Endometrial microvascular endothelial cells (primary cell): ENCODE measurements around the gene FAM13B. TPM values are rescaled to one million over a fixed set of nuclear protein-coding genes. Genes with fewer than 3 reads are reported as not detected.
"Not testable (repeated sequence)": the region's sequence is repeated elsewhere in the genome, so short reads cannot be mapped to it uniquely, and the experiment has no call there.

Source experiments
- in situ Hi-C: cut with HindIII; loops from 2 replicates; pipeline ENCODE4 v1.10.0; 2017; ENCODE audit warnings: low sequenced_read_pairs, low pct_unique_long_range_greater_than_20kb; ENCODE audit errors: inconsistent ontology term
- total RNA-seq: library from RNA; depleted of rRNA; stranded (reverse); fragments of >200 nt; gene quantifications from one replicate; pipeline ENCODE4 v1.2.3, GENCODE V29; 2015; ENCODE audit errors: inconsistent ontology term

Gene FAM13B
- total RNA-seq, 1 donor from 2014 or later: 6.4 TPM

- in situ Hi-C loops: no loop called here
These were observed 4.4 kb upstream of the FAM13B start for GRCh38 chr5:138037271-138037670.

GRCh38 chr5:138035605-138036537, 3.0 kb upstream of the FAM13B start:
- in situ Hi-C loops: no loop called here

- in situ Hi-C loops: no loop called here
These were observed 1.0 kb upstream of the FAM13B start for GRCh38 chr5:138033907-138034306.

- in situ Hi-C loops: no loop called here
These were observed 518 bp upstream of the FAM13B start for GRCh38 chr5:138033386-138033808.

GRCh38 chr5:138032028-138032571, 779 bp downstream of the FAM13B start:
- in situ Hi-C loops: no loop called here

GRCh38 chr5:138029944-138030343, 2.9 kb downstream of the FAM13B start:
- in situ Hi-C loops: no loop called here

- in situ Hi-C loops: no loop called here
These were observed 3.4 kb downstream of the FAM13B start for GRCh38 chr5:138029501-138029900.

- in situ Hi-C loops: no loop called here
These were observed 3.9 kb downstream of the FAM13B start for GRCh38 chr5:138028971-138029365.

- in situ Hi-C loops: not testable (repeated sequence)
These were observed 4.5 kb downstream of the FAM13B start for GRCh38 chr5:138028262-138028970.

- in situ Hi-C loops: not testable (repeated sequence)
These were observed 6.1 kb downstream of the FAM13B start for GRCh38 chr5:138026793-138027192.

GRCh38 chr5:138025285-138025684, 7.6 kb downstream of the FAM13B start:
- in situ Hi-C loops: no loop called here

- in situ Hi-C loops: no loop called here
These were observed 8.8 kb downstream of the FAM13B start for GRCh38 chr5:138024117-138024516.

GRCh38 chr5:138022912-138023311, 10.0 kb downstream of the FAM13B start:
- in situ Hi-C loops: no loop called here

- in situ Hi-C loops: no loop called here
These were observed 11.1 kb downstream of the FAM13B start for GRCh38 chr5:138021771-138022170.

GRCh38 chr5:138018849-138019248, 14.0 kb downstream of the FAM13B start:
- in situ Hi-C loops: no loop called here

- in situ Hi-C loops: no loop called here
These were observed 17.0 kb downstream of the FAM13B start for GRCh38 chr5:138015916-138016315.

GRCh38 chr5:138011991-138012390, 20.9 kb downstream of the FAM13B start:
- in situ Hi-C loops: no loop called here

GRCh38 chr5:138000102-138000723, 32.7 kb downstream of the FAM13B start:
- in situ Hi-C loops: no loop called here

- in situ Hi-C loops: no loop called here
These were observed 35.1 kb downstream of the FAM13B start for GRCh38 chr5:137997726-137998213.
